Effector memory CD4-positive, alpha-beta T cell (primary cell): ENCODE results near the gene CYB561D1.

Source experiments
- DNase-seq, 3 donors: peaks; one replicate each; pipeline ENCODE4 v3.0.0-alpha.2; 2020
- H3K27ac ChIP-seq: 2 replicates; pipeline ENCODE4 v1.7.0; 2013; ENCODE audit warnings: mild to moderate bottlenecking, low read length, moderate library complexity; ENCODE audit not compliant: insufficient read depth, poor library complexity, severe bottlenecking
- H3K27me3 ChIP-seq: replicated peaks from 2 replicates; pipeline ENCODE4 v1.7.0; 2013; ENCODE audit warnings: mild to moderate bottlenecking, low read length; ENCODE audit not compliant: insufficient read depth, control insufficient read depth, poor library complexity, severe bottlenecking
- H3K36me3 ChIP-seq: 2 replicates; pipeline ENCODE4 v1.7.0; 2013; ENCODE audit warnings: mild to moderate bottlenecking, low read length, moderate library complexity; ENCODE audit not compliant: control insufficient read depth, insufficient read depth
- H3K4me1 ChIP-seq: 2 replicates; pipeline ENCODE4 v1.7.0; 2013; ENCODE audit warnings: low read length, mild to moderate bottlenecking; ENCODE audit not compliant: control insufficient read depth, insufficient read depth, poor library complexity, severe bottlenecking
- H3K4me3 ChIP-seq: 2 replicates; pipeline ENCODE4 v1.7.0; 2013; ENCODE audit warnings: low read length, low read depth, mild to moderate bottlenecking; ENCODE audit not compliant: insufficient read depth, poor library complexity, severe bottlenecking
- H3K9me3 ChIP-seq: 2 replicates; pipeline ENCODE4 v1.7.0; 2013; ENCODE audit warnings: mild to moderate bottlenecking, low read length, moderate library complexity; ENCODE audit not compliant: control insufficient read depth

The CYB561D1 gene

GRCh38 chr1:109535971-109536491 is 42.1 kb downstream of the CYB561D1 start:
- no peaks in the 10 kb centered on the region for H3K27me3 ChIP-seq
- H3K9me3 ChIP-seq = no peaks in the 10 kb centered on the region
- no peak for DNase-seq
- no peak overlapping the region for H3K27ac ChIP-seq
- no peaks in the 10 kb centered on the region for H3K36me3 ChIP-seq
- no peak overlapping the region for H3K4me3 ChIP-seq
- peaks cover 18% of the 10 kb centered on the region for H3K4me1 ChIP-seq

GRCh38 chr1:109537450-109538178 is 43.7 kb downstream of the CYB561D1 start:
- no peaks in the 10 kb centered on the region for H3K27me3 ChIP-seq
- DNase-seq = no peak
- no peaks in the 10 kb centered on the region for H3K36me3 ChIP-seq
- no peak overlapping the region for H3K4me3 ChIP-seq
- H3K27ac ChIP-seq = no peak overlapping the region
- H3K4me1 ChIP-seq = peaks cover 2% of the 10 kb centered on the region
- H3K9me3 ChIP-seq = no peaks in the 10 kb centered on the region

- Histone ChIP-seq H3K9me3 (no peaks in the 10 kb centered on the region), H3K4me1 (no peaks in the 10 kb centered on the region), H3K27me3 (no peaks in the 10 kb centered on the region), H3K36me3 (no peaks in the 10 kb centered on the region), H3K27ac (no peak overlapping the region), H3K4me3 (no peak overlapping the region)
- DNase-seq = no peak
Observed at GRCh38 chr1:109538827-109539555, 45.1 kb downstream of the CYB561D1 start.

- DNase-seq = no peak
- Histone ChIP-seq H3K4me3 (no peak within 1 kb of the TSS), H3K36me3 (no peaks in the 10 kb centered on the region), H3K27me3 (no peaks in the 10 kb centered on the region), H3K27ac (no peak within 1 kb of the TSS), H3K9me3 (no peaks in the 10 kb centered on the region), H3K4me1 (no peaks in the 10 kb centered on the region)
Observed at GRCh38 chr1:109539676-109540075, 45.8 kb downstream of the CYB561D1 start, which contains the start of gene GPR61. Gene GPR61, plus strand, starts transcription at chr1:109539872. Its CDS starts 3,151 bp downstream, at chr1:109543023.

GRCh38 chr1:109541102-109541501 is 47.2 kb downstream of the CYB561D1 start:
- peaks cover under 1% of the 10 kb centered on the region for H3K4me1 ChIP-seq
- no peak overlapping the region for H3K27ac ChIP-seq
- no peaks in the 10 kb centered on the region for H3K27me3 ChIP-seq
- no peaks in the 10 kb centered on the region for H3K36me3 ChIP-seq
- DNase-seq = no peak
- H3K4me3 ChIP-seq = no peak overlapping the region
- H3K9me3 ChIP-seq = no peaks in the 10 kb centered on the region

GRCh38 chr1:109542657-109543056 is 48.8 kb downstream of the CYB561D1 start:
- Histone ChIP-seq H3K4me3 (no peak overlapping the region), H3K36me3 (no peaks in the 10 kb centered on the region), H3K9me3 (no peaks in the 10 kb centered on the region), H3K27ac (no peak overlapping the region), H3K4me1 (peaks cover 16% of the 10 kb centered on the region), H3K27me3 (no peaks in the 10 kb centered on the region)
- DNase-seq = no peak

GRCh38 chr1:109543283-109543987 is 49.5 kb downstream of the CYB561D1 start:
- no peaks in the 10 kb centered on the region for H3K9me3 ChIP-seq
- H3K36me3 ChIP-seq = no peaks in the 10 kb centered on the region
- H3K27ac ChIP-seq = no peak overlapping the region
- peaks cover 16% of the 10 kb centered on the region for H3K4me1 ChIP-seq
- H3K27me3 ChIP-seq = no peaks in the 10 kb centered on the region
- H3K4me3 ChIP-seq = no peak overlapping the region
- no peak for DNase-seq

- Histone ChIP-seq H3K36me3 (no peaks in the 10 kb centered on the region), H3K27ac (no peak overlapping the region), H3K4me3 (no peak overlapping the region), H3K4me1 (peaks cover 16% of the 10 kb centered on the region), H3K9me3 (no peaks in the 10 kb centered on the region), H3K27me3 (no peaks in the 10 kb centered on the region)
- no peak for DNase-seq
Observed at GRCh38 chr1:109543988-109544735, 50.3 kb downstream of the CYB561D1 start.

- Histone ChIP-seq H3K36me3 (no peaks in the 10 kb centered on the region), H3K4me3 (peak overlapping the region; percentile 93), H3K27me3 (no peaks in the 10 kb centered on the region), H3K9me3 (no peaks in the 10 kb centered on the region), H3K27ac (peak overlapping the region; percentile 94), H3K4me1 (peaks cover 26% of the 10 kb centered on the region)
- peak; percentile 72 to 85 (median 74) for DNase-seq
Observed at GRCh38 chr1:109546311-109547109, 52.6 kb downstream of the CYB561D1 start.
